CD4-positive, alpha-beta T cell treated with Interleukin-4 for 4 hours (primary cell): ENCODE results near the gene SPIRE1.
"Not testable (repeated sequence)": the region's sequence is repeated elsewhere in the genome, so short reads cannot be mapped to it uniquely, and the experiment has no call there.

Experiments used
- DNase-seq: peaks from one replicate; pipeline ENCODE4 v3.0.0-alpha.2; 2020

SPIRE1 gene

DNA sequence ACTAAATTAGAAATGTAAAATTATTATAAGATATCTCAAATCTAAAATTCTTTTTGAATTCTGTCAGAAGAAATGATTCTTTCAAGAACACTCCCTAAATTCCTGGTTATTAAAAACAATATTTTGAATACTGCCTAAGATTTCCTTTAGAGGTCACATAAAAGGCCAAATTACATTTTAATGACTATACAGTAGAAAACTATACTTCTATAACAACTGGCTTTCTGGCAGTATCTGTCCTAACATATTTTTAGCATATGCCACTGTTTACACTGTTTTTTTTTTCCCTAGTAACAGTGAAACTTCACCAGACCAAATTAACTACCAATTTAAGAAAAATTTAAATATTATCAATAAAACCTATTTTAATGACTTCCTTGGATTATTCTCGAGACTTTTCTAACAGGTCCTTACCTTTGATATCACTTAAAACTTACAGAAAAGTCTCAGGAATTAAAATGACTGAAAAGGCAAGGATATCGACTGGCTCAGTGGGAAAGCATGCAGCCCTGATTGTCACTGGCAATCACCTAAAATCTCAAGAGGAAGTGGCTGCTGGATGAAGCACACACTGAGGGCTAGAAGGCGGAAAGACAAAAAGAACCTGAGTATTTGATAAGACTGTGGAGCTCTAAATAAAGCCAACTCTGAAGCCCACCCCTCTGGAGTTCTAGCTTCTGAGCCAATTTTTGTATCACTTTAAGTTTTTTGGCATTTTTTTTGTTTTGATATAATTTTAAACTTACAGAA lies 59.6 kb downstream of the SPIRE1 start:
- DNase-seq = no peak

DNA sequence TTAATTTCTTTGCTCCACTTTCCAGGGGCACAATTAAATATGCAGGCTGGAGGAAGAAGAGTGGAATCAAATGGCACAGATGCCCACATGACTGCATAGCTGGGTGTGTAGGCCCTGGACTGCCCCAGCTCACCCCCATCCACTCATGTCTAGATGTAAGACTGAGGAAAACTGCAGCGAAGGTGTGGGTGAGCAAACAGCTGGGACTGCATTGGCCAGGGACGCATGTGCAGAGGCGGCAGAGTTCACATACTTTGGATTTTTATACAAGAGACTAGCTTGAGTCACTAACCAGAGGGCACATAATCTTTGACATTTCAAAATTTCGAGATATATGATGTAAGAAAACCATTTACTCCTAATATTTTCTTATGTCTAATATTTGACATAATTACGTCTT lies 60.1 kb downstream of the SPIRE1 start:
- no peak for DNase-seq

DNA sequence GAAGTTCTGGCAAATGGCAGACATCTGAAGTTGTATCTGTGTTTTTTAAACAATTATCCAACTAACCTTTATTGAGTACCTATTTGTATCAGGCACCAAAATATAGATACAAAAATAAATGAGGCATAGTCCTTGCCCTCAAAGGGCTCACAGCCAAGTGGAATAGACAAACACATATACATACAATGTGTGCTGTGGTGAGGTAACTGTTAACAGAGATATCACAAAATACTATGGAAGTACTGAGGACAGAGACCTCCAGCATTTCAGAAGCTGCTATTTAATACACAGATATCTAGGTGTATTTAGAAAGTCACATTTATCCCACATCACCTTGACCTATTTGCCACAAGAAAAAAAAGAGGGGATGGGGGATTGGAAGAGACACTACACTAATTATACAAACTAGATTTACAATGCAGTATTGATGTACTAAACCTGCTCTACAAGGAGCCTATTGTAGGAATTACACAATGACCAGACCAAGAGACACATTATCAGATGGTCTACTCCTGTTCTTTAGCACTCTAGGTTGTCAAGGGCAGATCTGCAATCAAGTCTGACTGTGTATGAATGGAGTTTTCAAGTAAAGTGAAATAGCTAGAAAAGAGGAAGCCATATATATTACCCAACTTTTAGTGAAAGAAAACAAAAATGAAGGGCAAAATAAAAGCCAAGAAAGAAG lies 62.2 kb downstream of the SPIRE1 start:
- no peak for DNase-seq

GRCh38 chr18:12593866-12594265 lies 64.0 kb downstream of the SPIRE1 start:
- DNase-seq = no peak

DNA sequence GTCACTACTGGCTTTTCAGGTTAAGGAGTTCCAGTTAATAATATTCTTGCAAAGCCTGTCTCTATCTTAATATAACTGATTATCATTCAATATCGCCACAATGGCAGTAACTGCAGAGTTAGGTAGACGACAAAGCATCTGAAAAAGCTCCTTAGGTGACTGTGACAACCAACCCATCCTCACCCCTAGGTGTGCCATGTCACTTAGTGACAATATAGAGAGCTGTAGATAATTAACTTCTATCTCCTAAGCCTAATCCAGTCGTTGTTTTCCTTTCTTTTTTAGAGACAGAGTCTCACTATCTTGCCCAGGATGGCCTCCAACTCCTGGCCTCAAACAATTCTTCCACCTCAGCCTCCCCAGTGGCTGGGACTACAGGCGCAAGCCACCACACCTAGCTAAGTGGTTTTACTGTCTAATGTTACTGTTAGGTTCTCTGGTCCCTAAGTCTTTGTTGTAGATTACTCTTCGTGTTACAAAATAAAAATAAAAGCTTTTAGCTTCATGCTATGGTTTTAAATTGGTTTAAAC lies 65.2 kb downstream of the SPIRE1 start:
- no peak for DNase-seq

- DNase-seq = no peak
Observed at GRCh38 chr18:12589448-12589847, 68.5 kb downstream of the SPIRE1 start.

- no peak for DNase-seq
Observed at GRCh38 chr18:12586956-12587355, 71.0 kb downstream of the SPIRE1 start.

DNA sequence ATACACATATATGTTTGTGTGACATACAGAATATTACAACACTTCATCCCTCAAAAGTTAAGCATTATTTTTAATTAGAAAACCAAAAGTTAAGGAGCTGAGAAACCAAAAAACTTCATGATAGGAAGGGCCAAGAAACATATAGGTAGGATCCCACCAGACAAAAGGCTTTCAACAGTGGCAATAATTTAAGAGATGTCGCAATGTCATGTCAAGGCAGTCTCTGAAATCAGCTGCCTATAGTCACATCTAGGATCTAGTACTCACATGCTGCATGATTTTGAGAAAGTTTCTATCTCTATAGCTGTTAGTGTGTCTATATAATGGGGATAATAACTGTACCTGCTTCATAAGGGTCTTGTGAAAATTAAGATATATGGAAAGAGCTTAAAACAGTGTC lies 72.7 kb downstream of the SPIRE1 start:
- no peak for DNase-seq

GRCh38 chr18:12580630-12581342 lies 77.1 kb downstream of the SPIRE1 start:
- DNase-seq = no peak

DNA sequence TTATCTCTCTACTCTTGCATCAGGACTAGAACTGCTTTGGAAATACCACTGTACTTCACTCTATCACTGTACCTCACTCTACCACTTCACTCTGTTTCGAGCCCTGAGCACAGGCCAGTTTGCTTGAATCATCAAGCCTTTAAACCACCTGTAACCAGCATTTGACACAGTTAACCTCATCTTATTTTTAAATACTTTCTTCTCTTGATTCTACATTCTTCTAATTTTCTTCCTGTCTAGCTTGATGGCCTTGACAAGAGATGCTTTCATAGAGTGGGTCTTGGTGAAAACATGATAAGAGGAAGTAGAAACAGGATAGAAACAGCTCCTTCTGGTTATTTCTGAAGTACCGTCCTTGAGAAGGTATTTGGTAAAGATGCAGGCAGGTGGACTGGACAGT lies 78.1 kb downstream of the SPIRE1 start:
- DNase-seq = no peak

DNA sequence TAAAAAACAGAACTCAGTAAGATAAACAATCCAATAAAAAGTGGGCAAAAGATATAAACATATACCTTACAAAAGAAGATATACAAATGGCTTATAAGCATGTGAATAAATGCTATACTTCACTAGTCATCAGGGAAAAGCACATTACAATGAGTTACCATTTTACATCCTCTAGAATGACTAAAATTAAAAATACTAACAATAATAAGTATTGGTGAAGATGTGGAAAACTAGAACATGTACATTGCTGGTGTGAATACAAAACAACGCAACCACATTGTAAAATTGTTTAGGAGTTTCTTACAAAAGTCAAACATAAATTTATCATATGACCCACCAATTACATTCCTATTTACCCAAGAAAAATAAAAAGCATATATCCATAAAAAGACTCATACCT lies 80.1 kb downstream of the SPIRE1 start:
- no peak for DNase-seq

GRCh38 chr18:12574494-12575185 lies 83.3 kb downstream of the SPIRE1 start:
- DNase-seq = no peak

GRCh38 chr18:12571630-12572029 lies 86.3 kb downstream of the SPIRE1 start:
- DNase-seq = no peak

- DNase-seq = no peak
Observed at GRCh38 chr18:12569791-12570190, 88.1 kb downstream of the SPIRE1 start.

GRCh38 chr18:12567849-12568248 lies 90.1 kb downstream of the SPIRE1 start:
- no peak for DNase-seq

DNA sequence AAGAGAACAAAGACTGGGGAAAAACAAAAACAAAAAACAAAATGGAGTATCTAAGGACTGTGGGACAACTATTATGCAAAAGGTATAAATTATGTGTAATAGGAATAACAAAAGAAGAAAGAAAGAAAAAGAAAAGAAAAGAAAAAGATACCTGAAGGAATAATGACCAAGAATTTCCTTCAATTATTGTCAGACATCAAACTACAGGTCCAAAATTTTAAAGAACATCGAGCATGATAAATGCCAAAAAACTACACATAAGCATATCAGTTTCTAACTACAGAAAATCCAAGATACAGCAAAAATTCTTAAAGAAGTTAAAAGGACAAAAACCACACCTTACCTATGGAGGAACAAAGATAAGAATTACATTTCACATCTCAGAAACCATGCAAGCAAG lies 93.0 kb downstream of the SPIRE1 start:
- no peak for DNase-seq

GRCh38 chr18:12564378-12564777 lies 93.5 kb downstream of the SPIRE1 start:
- DNase-seq = no peak

DNA sequence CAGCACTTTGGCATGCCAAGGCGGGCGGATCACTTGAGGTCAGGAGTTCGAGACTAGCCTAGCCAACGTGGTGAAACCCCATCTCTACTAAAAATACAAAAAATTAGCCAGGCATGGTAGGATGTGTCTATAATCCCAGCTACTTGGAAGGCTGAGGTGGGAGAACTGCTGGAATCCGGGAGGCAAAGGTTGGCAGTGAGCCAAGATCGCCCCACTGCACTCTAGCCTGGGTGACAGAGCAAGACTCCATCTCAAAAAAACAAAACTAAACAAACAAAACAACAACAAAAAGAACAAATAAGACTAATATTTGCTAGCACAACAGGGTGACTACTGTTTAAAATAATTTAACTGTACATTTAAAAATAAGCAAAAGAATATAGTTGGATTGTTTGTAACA lies 97.3 kb downstream of the SPIRE1 start:
- not testable (repeated sequence) for DNase-seq

DNA sequence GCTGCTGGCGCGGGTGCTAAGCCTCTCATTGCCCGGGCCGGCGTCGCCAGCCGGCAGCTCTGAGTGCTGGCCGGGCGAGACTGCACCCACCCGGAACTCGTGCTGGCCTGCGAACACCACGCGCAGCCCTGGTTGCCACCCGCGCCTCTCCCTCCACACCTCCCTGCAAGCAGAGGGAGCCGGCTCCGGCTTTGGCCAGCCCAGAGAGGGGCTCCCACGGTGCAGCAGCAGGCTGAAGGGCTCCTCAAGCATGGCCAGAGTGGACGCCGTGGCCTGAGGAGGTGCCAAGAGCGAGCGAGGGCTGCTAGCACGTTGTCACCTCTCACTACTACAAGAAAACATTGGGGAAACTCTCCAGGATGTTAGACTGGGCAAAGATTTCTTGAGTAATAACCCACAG lies 98.6 kb downstream of the SPIRE1 start:
- DNase-seq = no peak

GRCh38 chr18:12556946-12557806 lies 100.7 kb downstream of the SPIRE1 start:
- DNase-seq = no peak

- DNase-seq = no peak
Observed at GRCh38 chr18:12554796-12555388, 103.0 kb downstream of the SPIRE1 start.

- no peak for DNase-seq
Observed at GRCh38 chr18:12552879-12553242, 105.0 kb downstream of the SPIRE1 start.
